GM21360 (cell line): ENCODE measurements around the gene ALOXE3.

Experiments used
- ATAC-seq: cut with Tn5 transposase; IDR thresholded peaks from one replicate; pipeline ENCODE4 v1.9.1; 2021; ENCODE audit warnings: mild to moderate bottlenecking, moderate library complexity; ENCODE audit not compliant: unreplicated experiment

Gene ALOXE3

DNA sequence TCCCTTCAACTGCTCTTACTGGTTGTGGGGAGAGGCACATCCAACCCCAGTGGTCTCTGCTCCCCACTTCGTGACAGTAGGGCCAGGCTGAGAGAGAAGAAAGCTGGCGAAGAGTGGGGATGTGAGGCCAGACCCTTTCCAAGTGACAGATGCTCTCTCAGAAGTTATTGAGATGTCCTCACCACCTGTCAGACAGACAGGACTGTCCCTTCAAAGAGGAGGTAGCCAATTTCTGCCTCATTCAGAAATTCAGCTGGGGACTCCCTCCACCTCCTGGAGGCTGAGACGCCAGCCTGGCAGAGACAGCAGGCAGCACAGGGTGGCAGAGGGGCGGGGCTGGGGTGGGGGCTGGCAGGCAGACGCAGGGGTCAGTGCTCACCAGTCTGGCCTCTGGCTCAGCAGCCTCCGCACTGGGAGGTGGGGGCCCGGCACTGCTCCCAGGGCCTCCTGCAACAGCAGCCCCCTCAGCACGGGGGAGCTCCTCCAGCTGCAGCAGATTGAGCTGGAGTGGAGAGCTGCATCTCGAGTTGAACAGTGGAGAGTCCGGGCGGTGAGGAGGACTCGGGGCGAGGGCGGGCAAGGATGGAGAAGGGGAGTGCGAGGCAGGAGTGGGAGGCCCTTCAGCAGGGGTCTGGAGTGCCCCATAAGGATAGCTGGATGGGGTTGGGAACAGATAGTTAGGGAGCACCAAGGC, 24.7 kb upstream of the ALOXE3 start:
- no peak for ATAC-seq

- ATAC-seq: no peak
Measured at GRCh38 chr17:8142158-8142886, 24.0 kb upstream of the ALOXE3 start.

- ATAC-seq: no peak
Measured at GRCh38 chr17:8141741-8142140, 23.4 kb upstream of the ALOXE3 start.

DNA sequence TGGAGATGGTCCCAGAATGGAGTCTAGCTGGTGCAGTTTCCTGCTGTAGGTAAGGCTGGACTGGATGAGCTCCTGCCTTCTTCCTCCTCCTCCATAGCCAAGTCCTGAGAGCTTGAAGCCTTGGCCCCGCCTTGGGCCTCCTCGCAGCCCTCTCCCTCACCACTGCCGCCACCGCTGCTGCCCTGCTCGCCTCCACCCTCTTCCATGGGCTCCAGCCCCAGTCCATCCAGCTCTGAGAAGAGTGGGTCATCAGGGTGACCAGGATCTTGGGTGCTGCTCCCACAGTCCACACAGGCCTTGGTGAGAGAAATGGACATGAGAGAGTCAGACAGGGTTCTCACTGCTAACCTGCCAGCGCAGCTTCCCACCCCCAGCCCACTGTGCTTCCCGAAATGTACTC, 22.7 kb upstream of the ALOXE3 start:
- ATAC-seq: no peak

GRCh38 chr17:8140065-8141029, 22.0 kb upstream of the ALOXE3 start:
- ATAC-seq: no peak

GRCh38 chr17:8138672-8139371, 20.5 kb upstream of the ALOXE3 start:
- ATAC-seq: peak; percentile 80

- no peak for ATAC-seq
Measured at GRCh38 chr17:8138374-8138671, 20.0 kb upstream of the ALOXE3 start.

- no peak for ATAC-seq
Measured at GRCh38 chr17:8137645-8138373, 19.5 kb upstream of the ALOXE3 start.

DNA sequence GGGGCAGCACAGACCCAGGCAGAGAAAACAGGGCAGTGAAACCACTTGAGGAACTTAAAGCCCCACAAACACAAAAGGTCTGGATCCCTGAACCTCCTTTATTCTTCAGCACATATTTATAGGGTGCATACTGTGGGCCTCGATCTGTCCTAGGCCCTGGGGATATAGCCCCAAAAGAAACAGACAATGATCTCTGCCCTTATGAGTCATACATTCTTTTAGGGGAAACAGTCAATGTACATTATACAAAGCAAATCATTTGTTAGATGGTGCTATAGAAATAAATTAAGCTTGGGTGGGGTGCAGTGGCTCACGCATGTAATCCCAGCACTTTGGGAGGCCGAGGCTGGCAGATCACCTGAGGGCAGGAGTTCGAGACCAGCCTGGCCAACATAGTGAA, 15.6 kb upstream of the ALOXE3 start:
- no peak for ATAC-seq

DNA sequence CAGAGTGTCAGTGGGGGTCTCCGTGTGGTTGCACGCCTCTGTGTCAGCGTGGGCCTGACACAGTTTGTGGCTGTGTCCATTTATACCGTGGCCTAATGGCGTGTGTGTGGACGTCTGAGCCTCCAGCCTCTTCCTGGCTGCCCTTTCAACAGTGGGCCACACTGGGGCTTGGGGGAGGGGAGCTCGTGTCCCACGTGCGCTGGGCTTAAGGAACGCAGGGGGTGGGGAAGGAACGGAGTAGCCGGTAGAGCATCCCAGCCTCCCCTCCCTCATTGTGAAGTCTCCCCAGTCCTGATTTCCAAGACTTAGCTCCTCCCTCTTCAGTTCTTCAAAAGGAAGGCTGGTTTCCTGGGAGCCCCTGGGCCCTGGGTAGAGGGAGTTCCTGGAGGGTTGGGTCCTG, 15.1 kb upstream of the ALOXE3 start:
- ATAC-seq: no peak

GRCh38 chr17:8131844-8132441, 13.6 kb upstream of the ALOXE3 start:
- no peak for ATAC-seq

DNA sequence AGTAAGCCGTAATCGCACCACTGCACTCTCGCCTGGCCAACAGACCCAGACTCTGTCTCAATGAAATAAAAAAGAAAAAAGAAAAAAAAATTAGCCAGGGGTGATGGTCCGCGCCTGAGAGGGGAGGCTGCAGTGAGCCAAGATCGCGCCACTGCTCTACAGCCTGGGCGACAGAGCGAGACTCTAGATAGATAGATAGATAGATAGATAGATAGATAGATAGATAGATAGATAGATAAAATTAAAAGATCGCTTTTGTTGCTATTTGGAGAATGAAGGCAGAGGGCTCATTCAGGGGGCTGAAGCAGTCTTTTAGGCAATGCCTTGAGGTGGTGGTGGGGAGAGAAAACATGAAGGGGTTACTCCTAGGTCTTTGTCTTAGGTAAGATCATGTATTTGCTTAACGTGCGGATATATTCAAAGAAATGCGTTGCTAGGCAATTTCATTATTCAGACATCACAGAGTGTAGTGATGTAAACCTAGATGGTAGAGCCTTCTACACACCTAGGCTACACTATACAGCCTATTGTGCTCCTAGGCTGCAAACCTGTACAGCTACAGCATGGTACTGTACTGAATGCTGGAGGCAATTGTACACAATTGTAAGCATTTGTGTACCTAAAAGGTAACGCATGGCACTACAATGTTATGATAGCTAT, 9.9 kb upstream of the ALOXE3 start:
- ATAC-seq: no peak

GRCh38 chr17:8126491-8127066, 8.3 kb upstream of the ALOXE3 start:
- no peak for ATAC-seq

DNA sequence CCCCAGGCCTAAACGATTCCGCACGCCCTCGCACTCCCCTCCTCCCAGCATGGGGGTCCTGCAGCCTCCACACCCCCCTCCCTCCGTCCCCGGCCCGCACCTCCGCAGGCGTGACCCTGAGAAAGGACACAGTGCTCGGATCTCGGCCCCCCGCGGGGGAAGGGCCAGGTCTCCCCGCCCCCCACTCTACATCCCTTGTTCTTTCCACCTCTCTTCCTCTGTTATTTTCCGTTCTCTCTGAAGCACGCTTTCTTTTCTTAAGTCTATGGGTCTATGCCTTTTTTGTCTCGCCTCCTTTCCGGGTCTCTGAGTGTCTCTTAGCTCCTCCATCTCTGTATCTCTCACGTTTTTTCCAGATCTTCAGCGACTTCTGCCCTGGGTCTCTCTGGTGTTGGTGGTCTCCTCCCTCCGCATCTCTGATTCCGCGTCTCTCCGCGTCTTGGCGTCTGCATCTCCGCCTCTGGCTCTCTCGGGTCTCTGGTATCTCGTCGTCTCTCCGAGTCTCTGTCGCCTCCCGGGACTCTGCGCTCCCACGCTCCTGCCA, 7.7 kb upstream of the ALOXE3 start:
- no peak for ATAC-seq

DNA sequence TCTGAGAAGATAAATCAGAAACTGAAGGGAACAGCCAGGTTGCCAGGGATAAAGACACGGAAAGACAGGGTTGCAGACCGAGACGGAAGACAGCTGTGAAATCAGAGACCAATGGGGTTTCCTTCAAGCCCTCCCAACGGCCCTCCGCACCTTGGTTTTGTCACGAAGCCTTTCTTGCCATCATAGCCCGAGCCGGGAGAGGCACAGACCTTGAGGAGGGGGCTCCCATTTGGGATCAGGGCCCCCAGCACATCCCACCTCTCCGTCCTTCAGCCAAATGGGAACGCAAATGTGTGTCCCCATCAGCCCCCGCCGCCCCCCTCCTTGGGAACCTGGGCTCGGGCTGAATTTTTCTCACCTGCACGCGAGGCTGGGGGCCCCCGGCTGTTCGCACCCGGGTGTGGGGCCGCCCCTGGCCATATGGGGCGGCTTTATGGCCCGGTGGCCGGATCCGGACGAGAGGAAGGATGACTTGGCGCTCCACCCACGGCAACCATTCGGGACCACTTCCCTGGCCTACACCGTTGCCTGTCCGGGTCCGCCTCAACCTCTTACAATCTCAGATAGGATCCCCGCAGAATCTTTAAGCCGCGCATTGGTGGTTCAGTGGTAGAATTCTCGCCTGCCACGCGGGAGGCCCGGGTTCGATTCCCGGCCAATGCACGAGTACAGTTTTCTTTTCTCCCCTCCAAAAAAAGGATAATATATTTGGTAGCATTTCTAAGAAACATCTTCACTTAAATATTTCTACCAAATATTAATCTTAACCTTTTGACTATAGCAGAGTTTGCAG, 7.0 kb upstream of the ALOXE3 start:
- ATAC-seq: no peak

- ATAC-seq: no peak
Measured at GRCh38 chr17:8124350-8125153, 6.2 kb upstream of the ALOXE3 start.

GRCh38 chr17:8123695-8124349, 5.5 kb upstream of the ALOXE3 start, which contains the start of gene HES7:
TSS of gene HES7 (minus strand) at chr17:8124106. CDS start at chr17:8124084, 22 bp downstream.
- ATAC-seq: no peak
